OCI-LY3 (cell line): ENCODE results near the gene TMX3.

ENCODE experiments used
- H2AFZ ChIP-seq: fragments of 200-600, 300-600 bp; shearing (Covaris generic); 2 replicates; pipeline ENCODE4 v1.6.0; 2014; ENCODE audit warnings: antibody characterized with exemption, low read depth, low read length
- H3K27ac ChIP-seq: fragments of 200-600, 300-600 bp; sonication (generic); 2 replicates; pipeline ENCODE4 v1.5.1; 2014; ENCODE audit warnings: mild to moderate bottlenecking, low read length, moderate library complexity, mixed read lengths
- H3K27me3 ChIP-seq: fragments of 200-600, 300-600 bp; sonication (generic); 2 replicates; pipeline ENCODE4 v1.6.1; 2014; ENCODE audit warnings: low read depth, low read length, mixed read lengths
- H3K36me3 ChIP-seq: fragments of 200-600, 300-600 bp; sonication (generic); replicated peaks from 2 replicates; pipeline ENCODE3; 2014; ENCODE audit warnings: low read depth, low read length, mixed read lengths
- H3K4me1 ChIP-seq: fragments of 300-600, 200-600 bp; sonication (generic); 2 replicates; pipeline ENCODE4 v1.6.1; 2014; ENCODE audit warnings: low read length, mixed read lengths
- H3K4me2 ChIP-seq: fragments of 200-600, 300-600 bp; sonication (generic); 2 replicates; pipeline ENCODE4 v1.6.1; 2014; ENCODE audit warnings: low read length, mixed read lengths
- H3K4me3 ChIP-seq: fragments of 300-600, 200-600 bp; sonication (generic); 2 replicates; pipeline ENCODE4 v1.5.1; 2014; ENCODE audit warnings: antibody characterized with exemption, mild to moderate bottlenecking, low read length, moderate library complexity
- H3K79me2 ChIP-seq: fragments of 300-600, 200-600 bp; shearing (Covaris generic); 2 replicates; pipeline ENCODE4 v1.6.1; 2014; ENCODE audit warnings: mild to moderate bottlenecking, low read length, mixed read lengths
- H3K9ac ChIP-seq: fragments of 300-600, 200-600 bp; shearing (Covaris generic); 2 replicates; pipeline ENCODE4 v1.6.0; 2014; ENCODE audit warnings: mild to moderate bottlenecking, low read length, moderate library complexity
- H3K9me3 ChIP-seq: fragments of 200-600, 300-600 bp; shearing (Covaris generic); 2 replicates; pipeline ENCODE4 v1.6.1; 2014; ENCODE audit warnings: low read length, mixed read lengths; ENCODE audit not compliant: insufficient read depth
- H4K20me1 ChIP-seq: fragments of 200-600, 300-600 bp; sonication (generic); 2 replicates; pipeline ENCODE4 v1.6.1; 2016; ENCODE audit warnings: low read length, mixed read lengths; ENCODE audit not compliant: insufficient read depth
- EZH2phosphoT487 ChIP-seq: fragments of 200-600 bp; shearing (Covaris generic); IDR thresholded peaks from 2 replicates; pipeline ENCODE4 v1.6.1; 2018; ENCODE audit warnings: antibody characterized with exemption, mixed run types, low read depth
- TF ChIP-seq, protein P1 (sequence below): fragments of 200-600, 300-600 bp; sonication (generic); IDR thresholded peaks from 2 replicates; pipeline ENCODE4 v1.5.1; 2014; ENCODE audit warnings: antibody characterized with exemption, low read length, low read depth

Gene TMX3

GRCh38 chr18:68638613-68639012, 76.3 kb downstream of the TMX3 start:
- no peak overlapping the region for H3K4me3 ChIP-seq
- no peaks in the 10 kb centered on the region for H3K27me3 ChIP-seq
- no peak for TF ChIP-seq EZH2phosphoT487
- TF ChIP-seq, protein P1, sequence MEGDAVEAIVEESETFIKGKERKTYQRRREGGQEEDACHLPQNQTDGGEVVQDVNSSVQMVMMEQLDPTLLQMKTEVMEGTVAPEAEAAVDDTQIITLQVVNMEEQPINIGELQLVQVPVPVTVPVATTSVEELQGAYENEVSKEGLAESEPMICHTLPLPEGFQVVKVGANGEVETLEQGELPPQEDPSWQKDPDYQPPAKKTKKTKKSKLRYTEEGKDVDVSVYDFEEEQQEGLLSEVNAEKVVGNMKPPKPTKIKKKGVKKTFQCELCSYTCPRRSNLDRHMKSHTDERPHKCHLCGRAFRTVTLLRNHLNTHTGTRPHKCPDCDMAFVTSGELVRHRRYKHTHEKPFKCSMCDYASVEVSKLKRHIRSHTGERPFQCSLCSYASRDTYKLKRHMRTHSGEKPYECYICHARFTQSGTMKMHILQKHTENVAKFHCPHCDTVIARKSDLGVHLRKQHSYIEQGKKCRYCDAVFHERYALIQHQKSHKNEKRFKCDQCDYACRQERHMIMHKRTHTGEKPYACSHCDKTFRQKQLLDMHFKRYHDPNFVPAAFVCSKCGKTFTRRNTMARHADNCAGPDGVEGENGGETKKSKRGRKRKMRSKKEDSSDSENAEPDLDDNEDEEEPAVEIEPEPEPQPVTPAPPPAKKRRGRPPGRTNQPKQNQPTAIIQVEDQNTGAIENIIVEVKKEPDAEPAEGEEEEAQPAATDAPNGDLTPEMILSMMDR, result no peak
- no peaks in the 10 kb centered on the region for H4K20me1 ChIP-seq
- no peak overlapping the region for H3K9ac ChIP-seq
- H3K79me2 ChIP-seq, result no peaks in the 10 kb centered on the region
- H3K9me3 ChIP-seq, result 0 out of 2 replicates have a peak, but pooled peaks cover 5% of the 10 kb centered on the region
- no peaks in the 10 kb centered on the region for H3K36me3 ChIP-seq
- no peak overlapping the region for H3K4me2 ChIP-seq
- H3K27ac ChIP-seq, result no peak overlapping the region
- H3K4me1 ChIP-seq, result peaks cover 9% of the 10 kb centered on the region
- H2AFZ ChIP-seq, result no peak overlapping the region

GRCh38 chr18:68627812-68628211, 87.1 kb downstream of the TMX3 start:
- no peak for TF ChIP-seq EZH2phosphoT487
- TF ChIP-seq, protein P1, result no peak
- no peak overlapping the region for H3K27ac ChIP-seq
- no peak overlapping the region for H3K4me2 ChIP-seq

More at GRCh38 chr18:68627812-68628211, 87.1 kb downstream of the TMX3 start:
- no peaks in the 10 kb centered on the region for H4K20me1 ChIP-seq
- no peak overlapping the region for H3K4me3 ChIP-seq
- no peak overlapping the region for H3K9ac ChIP-seq
- no peak overlapping the region for H2AFZ ChIP-seq
- H3K36me3 ChIP-seq, result no peaks in the 10 kb centered on the region
- H3K79me2 ChIP-seq, result no peaks in the 10 kb centered on the region
- no peaks in the 10 kb centered on the region for H3K27me3 ChIP-seq
- no peaks in the 10 kb centered on the region for H3K9me3 ChIP-seq
- no peaks in the 10 kb centered on the region for H3K4me1 ChIP-seq
